ENCODE data around the gene PAX8. TPM values are rescaled to one million over a fixed set of nuclear protein-coding genes. Genes with fewer than 3 reads are reported as not detected.

The PAX8 gene
- total RNA-seq, 1 donor from 2014 or later, result 0.71 TPM

- TF ChIP-seq CTCF (IDR thresholded peaks at IDR 0.05), result no peak
- ChIA-PET CTCF (no interaction called here), POLR2A (no interaction called here)
- H3K36me3 Mint-ChIP-seq (ENCODE audit: low read depth), result no peaks in the 10 kb centered on the region
- intact Hi-C loops (cut with micrococcal nuclease), result no loop called here
- ATAC-seq (ENCODE audit: low read depth), result no peak
- H3K9me3 Mint-ChIP-seq, result no peaks in the 10 kb centered on the region
- H3K4me1 Mint-ChIP-seq, result no peaks in the 10 kb centered on the region
- H3K27me3 Mint-ChIP-seq, result peaks cover 2% of the 10 kb centered on the region
- H3K4me3 Mint-ChIP-seq, result no peak overlapping the region
- DNase-seq, result no peak
- no peak overlapping the region for H3K27ac Mint-ChIP-seq
Observed at GRCh38 chr2:113228991-113229716, 49.6 kb downstream of the PAX8 start.

GRCh38 chr2:113228351-113228750 lies 50.4 kb downstream of the PAX8 start:
- H3K27ac Mint-ChIP-seq, result no peak overlapping the region
- no peak for ATAC-seq (ENCODE audit: low read depth)
- no peak for DNase-seq
- TF ChIP-seq CTCF (IDR thresholded peaks at IDR 0.05), result no peak
- no peaks in the 10 kb centered on the region for H3K9me3 Mint-ChIP-seq
- H3K36me3 Mint-ChIP-seq (ENCODE audit: low read depth), result no peaks in the 10 kb centered on the region
- H3K27me3 Mint-ChIP-seq, result peaks cover 2% of the 10 kb centered on the region
- no peaks in the 10 kb centered on the region for H3K4me1 Mint-ChIP-seq
- CTCF ChIA-PET, result no interaction called here
- intact Hi-C loops (cut with micrococcal nuclease), result no loop called here
- POLR2A ChIA-PET, result no interaction called here
- no peak overlapping the region for H3K4me3 Mint-ChIP-seq

- intact Hi-C loops (cut with micrococcal nuclease), result no loop called here
- Mint-ChIP-seq H3K27ac (no peak overlapping the region), H3K36me3 (ENCODE audit: low read depth) (no peaks in the 10 kb centered on the region), H3K27me3 (peaks cover 2% of the 10 kb centered on the region), H3K4me3 (no peak overlapping the region), H3K9me3 (no peaks in the 10 kb centered on the region), H3K4me1 (no peaks in the 10 kb centered on the region)
- DNase-seq (no peak), ATAC-seq (ENCODE audit: low read depth) (no peak)
- CTCF ChIA-PET, result no interaction called here
- TF ChIP-seq CTCF (IDR thresholded peaks at IDR 0.05), result no peak
- POLR2A ChIA-PET, result no interaction called here
Observed at GRCh38 chr2:113227698-113228097, 51.0 kb downstream of the PAX8 start.

- Mint-ChIP-seq H3K27ac (no peak overlapping the region), H3K9me3 (no peaks in the 10 kb centered on the region), H3K4me1 (no peaks in the 10 kb centered on the region), H3K27me3 (peaks cover 2% of the 10 kb centered on the region), H3K36me3 (ENCODE audit: low read depth) (no peaks in the 10 kb centered on the region), H3K4me3 (no peak overlapping the region)
- DNase-seq (no peak), ATAC-seq (ENCODE audit: low read depth) (no peak)
- intact Hi-C loops (cut with micrococcal nuclease), result no loop called here
- ChIA-PET CTCF (no interaction called here), POLR2A (no interaction called here)
- no peak for TF ChIP-seq CTCF (IDR thresholded peaks at IDR 0.05)
Observed at GRCh38 chr2:113227290-113227689, 51.4 kb downstream of the PAX8 start.

- ChIA-PET CTCF (no interaction called here), POLR2A (no interaction called here)
- ATAC-seq (ENCODE audit: low read depth) (no peak), DNase-seq (no peak)
- Mint-ChIP-seq H3K9me3 (no peaks in the 10 kb centered on the region), H3K27me3 (peaks cover 2% of the 10 kb centered on the region), H3K27ac (no peak overlapping the region), H3K4me3 (no peak overlapping the region), H3K36me3 (ENCODE audit: low read depth) (no peaks in the 10 kb centered on the region), H3K4me1 (no peaks in the 10 kb centered on the region)
- no peak for TF ChIP-seq CTCF (IDR thresholded peaks at IDR 0.05)
- intact Hi-C loops (cut with micrococcal nuclease), result no loop called here
Observed at GRCh38 chr2:113226462-113226861, 52.3 kb downstream of the PAX8 start.

All from activated B cell treated with CpG ODN at 0.5 μM for 24 hours (primary cell).